Measurements from ENCODE around the gene CPLANE2. TPM values are rescaled to one million over a fixed set of nuclear protein-coding genes. Genes with fewer than 3 reads are reported as not detected.

The CPLANE2 gene
- total RNA-seq, 1 donor from 2014 or later, result 3.0 TPM

DNA sequence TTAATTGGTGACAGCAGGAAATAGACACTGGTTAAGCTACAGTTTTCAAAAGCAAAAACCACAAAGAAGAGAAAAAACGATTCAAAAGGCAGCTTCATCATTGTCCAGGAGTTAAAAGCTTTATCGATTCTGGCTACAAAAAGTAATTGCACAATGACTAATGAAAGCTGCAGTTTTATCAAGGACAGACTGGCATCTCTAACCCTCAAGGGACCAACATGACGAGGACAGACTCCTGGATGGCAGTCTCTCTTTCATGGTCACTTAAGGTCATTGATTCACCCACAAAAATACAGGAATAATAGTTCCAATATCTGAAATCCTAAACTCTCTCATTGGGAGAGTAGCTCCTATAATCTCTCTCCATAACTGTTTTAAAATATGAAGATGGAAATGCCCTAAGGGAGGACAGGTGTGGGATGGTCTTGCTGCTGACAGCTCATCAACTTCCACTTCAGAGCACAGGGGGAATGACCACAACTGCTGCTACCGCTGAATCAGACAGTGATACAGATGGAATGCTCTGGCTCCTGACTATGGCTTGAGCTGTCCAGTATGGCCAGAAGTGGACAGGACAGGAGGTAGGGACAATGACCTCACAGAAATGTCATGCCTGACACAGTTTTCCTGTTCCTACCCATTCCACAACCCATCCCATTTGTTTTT is 17.4 kb upstream of the CPLANE2 start:
- peaks cover 24% of the 10 kb centered on the region for H4K20me1 ChIP-seq (ENCODE audit: low read depth)
- peaks cover 11% of the 10 kb centered on the region for H3K79me2 ChIP-seq (ENCODE audit: low read depth)
- TF ChIP-seq, protein P1, sequence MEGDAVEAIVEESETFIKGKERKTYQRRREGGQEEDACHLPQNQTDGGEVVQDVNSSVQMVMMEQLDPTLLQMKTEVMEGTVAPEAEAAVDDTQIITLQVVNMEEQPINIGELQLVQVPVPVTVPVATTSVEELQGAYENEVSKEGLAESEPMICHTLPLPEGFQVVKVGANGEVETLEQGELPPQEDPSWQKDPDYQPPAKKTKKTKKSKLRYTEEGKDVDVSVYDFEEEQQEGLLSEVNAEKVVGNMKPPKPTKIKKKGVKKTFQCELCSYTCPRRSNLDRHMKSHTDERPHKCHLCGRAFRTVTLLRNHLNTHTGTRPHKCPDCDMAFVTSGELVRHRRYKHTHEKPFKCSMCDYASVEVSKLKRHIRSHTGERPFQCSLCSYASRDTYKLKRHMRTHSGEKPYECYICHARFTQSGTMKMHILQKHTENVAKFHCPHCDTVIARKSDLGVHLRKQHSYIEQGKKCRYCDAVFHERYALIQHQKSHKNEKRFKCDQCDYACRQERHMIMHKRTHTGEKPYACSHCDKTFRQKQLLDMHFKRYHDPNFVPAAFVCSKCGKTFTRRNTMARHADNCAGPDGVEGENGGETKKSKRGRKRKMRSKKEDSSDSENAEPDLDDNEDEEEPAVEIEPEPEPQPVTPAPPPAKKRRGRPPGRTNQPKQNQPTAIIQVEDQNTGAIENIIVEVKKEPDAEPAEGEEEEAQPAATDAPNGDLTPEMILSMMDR (IDR thresholded peaks at IDR 0.05), result no peak
- TF ChIP-seq EZH2 (IDR thresholded peaks at IDR 0.05) (no peak), EZH2phosphoT487 (IDR thresholded peaks at IDR 0.05) (no peak)
- Mint-ChIP-seq H3K27ac (no peak overlapping the region), H3K9me3 (no peaks in the 10 kb centered on the region), H3K27me3 (ENCODE audit: insufficient read depth, low read depth) (no peaks in the 10 kb centered on the region), H3K4me1 (no peaks in the 10 kb centered on the region), H3K4me3 (no peak overlapping the region), H3K36me3 (peaks cover 29% of the 10 kb centered on the region)
- no peak overlapping the region for H2AFZ ChIP-seq (replicated peaks)
- no peak overlapping the region for H3K4me2 ChIP-seq
- H3K27me3 ChIP-seq, result no peaks in the 10 kb centered on the region
- H3K9me3 ChIP-seq (ENCODE audit: low read depth), result no peaks in the 10 kb centered on the region
- H3K36me3 ChIP-seq, result peaks cover 3% of the 10 kb centered on the region
- H3K4me3 ChIP-seq, result no peak overlapping the region
- H3K4me1 ChIP-seq, result no peaks in the 10 kb centered on the region
- DNase-seq (ENCODE audit: low spot score), result no peak
- no peak overlapping the region for H3K27ac ChIP-seq
- H3K9ac ChIP-seq, result no peak overlapping the region
- H3F3A ChIP-seq (ENCODE audit: low read depth), result no peaks in the 10 kb centered on the region

DNA sequence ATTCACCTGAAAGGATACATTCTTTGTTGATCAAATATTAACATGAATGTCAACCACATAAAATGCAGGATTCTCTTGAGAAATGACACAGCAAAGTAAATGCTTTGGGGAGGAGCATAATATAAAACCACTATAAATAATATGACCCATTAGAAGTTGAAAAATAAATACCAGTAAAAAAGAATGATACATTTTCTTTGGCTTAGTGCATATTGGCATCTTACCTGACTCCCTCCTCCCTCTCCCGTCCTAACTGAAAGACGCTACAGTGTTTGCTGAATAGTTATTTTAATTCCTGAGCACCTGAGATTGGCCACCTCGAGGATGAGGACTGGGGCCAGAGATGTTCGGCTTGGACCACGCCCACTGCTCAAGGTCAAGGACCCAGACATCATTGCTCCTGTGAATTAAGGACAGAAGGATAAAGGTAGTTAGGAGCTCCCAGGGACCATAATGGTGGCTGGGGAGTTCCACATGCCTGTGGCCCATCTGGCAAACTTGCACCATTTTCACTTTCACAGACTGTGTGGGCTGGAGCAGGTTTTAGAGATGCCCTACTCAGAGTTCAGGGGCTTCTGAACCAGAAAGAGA is 16.4 kb upstream of the CPLANE2 start:
- Mint-ChIP-seq H3K27me3 (ENCODE audit: insufficient read depth, low read depth) (no peaks in the 10 kb centered on the region), H3K4me3 (no peak overlapping the region), H3K9me3 (no peaks in the 10 kb centered on the region), H3K36me3 (peaks cover 29% of the 10 kb centered on the region), H3K27ac (no peak overlapping the region), H3K4me1 (no peaks in the 10 kb centered on the region)
- Histone ChIP-seq H3K9me3 (ENCODE audit: low read depth) (no peaks in the 10 kb centered on the region), H3K4me1 (no peaks in the 10 kb centered on the region), H3F3A (ENCODE audit: low read depth) (no peaks in the 10 kb centered on the region), H3K36me3 (peaks cover 3% of the 10 kb centered on the region), H2AFZ (replicated peaks) (no peak overlapping the region), H3K27me3 (no peaks in the 10 kb centered on the region), H3K27ac (no peak overlapping the region), H3K4me3 (no peak overlapping the region), H3K4me2 (no peak overlapping the region), H4K20me1 (ENCODE audit: low read depth) (peaks cover 15% of the 10 kb centered on the region), H3K9ac (no peak overlapping the region), H3K79me2 (ENCODE audit: low read depth) (peaks cover 3% of the 10 kb centered on the region)
- TF ChIP-seq EZH2phosphoT487 (IDR thresholded peaks at IDR 0.05), result no peak
- no peak for TF ChIP-seq EZH2 (IDR thresholded peaks at IDR 0.05)
- TF ChIP-seq, protein P1 (IDR thresholded peaks at IDR 0.05), result no peak
- no peak for DNase-seq (ENCODE audit: low spot score)

DNA sequence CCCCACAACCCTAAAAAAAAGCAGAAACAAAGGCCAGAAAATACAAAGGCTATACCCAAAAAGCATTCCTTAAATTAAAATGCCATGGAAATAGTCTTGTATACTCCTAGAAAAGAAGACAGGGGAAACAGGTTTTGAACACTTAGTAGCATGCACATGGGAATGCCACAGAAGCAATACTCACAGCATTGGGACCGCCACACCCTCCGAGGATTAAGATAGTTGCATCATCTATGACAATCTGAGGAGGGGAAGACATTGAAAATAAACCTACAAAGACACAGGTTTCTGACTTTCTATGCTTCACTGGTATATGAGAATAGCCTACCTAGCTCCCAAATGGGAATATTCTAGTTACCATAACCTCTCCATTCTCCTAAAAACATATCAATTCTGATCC is 15.9 kb upstream of the CPLANE2 start:
- Histone ChIP-seq H3K4me1 (no peaks in the 10 kb centered on the region), H4K20me1 (ENCODE audit: low read depth) (peaks cover 11% of the 10 kb centered on the region), H3K27ac (no peak overlapping the region), H3K79me2 (ENCODE audit: low read depth) (peaks cover 3% of the 10 kb centered on the region), H2AFZ (replicated peaks) (no peak overlapping the region), H3K9me3 (ENCODE audit: low read depth) (no peaks in the 10 kb centered on the region), H3K9ac (no peak overlapping the region), H3K4me2 (no peak overlapping the region), H3K36me3 (peaks cover 3% of the 10 kb centered on the region), H3F3A (ENCODE audit: low read depth) (no peaks in the 10 kb centered on the region), H3K4me3 (no peak overlapping the region), H3K27me3 (no peaks in the 10 kb centered on the region)
- H3K27ac Mint-ChIP-seq, result no peak overlapping the region
- H3K4me3 Mint-ChIP-seq, result no peak overlapping the region
- H3K4me1 Mint-ChIP-seq, result no peaks in the 10 kb centered on the region
- no peaks in the 10 kb centered on the region for H3K9me3 Mint-ChIP-seq
- no peak for DNase-seq (ENCODE audit: low spot score)
- TF ChIP-seq EZH2phosphoT487 (IDR thresholded peaks at IDR 0.05), result no peak
- TF ChIP-seq, protein P1 (IDR thresholded peaks at IDR 0.05), result no peak
- no peak for TF ChIP-seq EZH2 (IDR thresholded peaks at IDR 0.05)
- H3K36me3 Mint-ChIP-seq, result peaks cover 29% of the 10 kb centered on the region
- no peaks in the 10 kb centered on the region for H3K27me3 Mint-ChIP-seq (ENCODE audit: insufficient read depth, low read depth)

Measured in neural progenitor cell (in vitro differentiated cells).